Stimulated activated CD4-positive, alpha-beta T cell treated with anti-CD3 and anti-CD28 coated beads, TNF-alpha, amount 100 ng/mL, for 4 hours (primary cell): ENCODE results near the gene PAFAH1B2.

Source experiments
- DNase-seq, 3 experiments: peaks; one replicate each; pipeline ENCODE4 v3.0.0-alpha.2; 2020; ENCODE audit warnings: low read depth in 3 of 3

The PAFAH1B2 gene

DNA sequence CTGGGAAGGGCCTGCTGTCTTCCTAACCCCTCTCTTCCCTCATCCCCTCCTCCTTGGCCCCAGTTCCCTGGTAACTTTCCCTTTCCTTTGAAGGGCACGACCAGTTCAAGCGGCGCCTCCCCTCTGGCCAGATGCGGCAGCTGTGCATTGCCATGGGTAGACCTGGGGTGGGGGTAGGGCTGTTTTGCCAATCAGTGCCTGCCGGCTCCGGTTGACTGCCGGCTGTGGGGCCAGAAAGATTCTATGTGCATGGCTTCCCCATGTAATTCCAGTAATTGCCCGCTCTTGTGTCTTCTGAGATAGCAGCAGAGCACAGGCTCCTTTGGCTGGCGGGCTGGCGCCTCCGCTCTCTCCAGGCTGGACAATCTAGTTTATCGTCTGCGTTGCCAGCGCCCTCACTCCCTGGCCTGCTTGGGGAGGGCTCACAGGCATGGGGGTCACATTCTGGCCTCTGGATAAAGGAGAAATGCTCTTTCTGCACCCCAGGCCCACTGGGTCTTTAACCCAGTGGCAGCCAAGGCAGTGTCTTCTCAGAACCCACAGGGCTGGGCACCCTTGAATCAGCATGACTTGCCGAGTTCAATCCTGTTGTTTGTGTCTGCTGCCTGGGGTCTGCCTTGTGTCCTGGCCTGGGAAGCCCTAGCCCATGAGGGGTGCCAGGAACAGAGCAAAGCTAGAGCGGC is 43.9 kb downstream of the PAFAH1B2 start:
- DNase-seq: no peak

DNA sequence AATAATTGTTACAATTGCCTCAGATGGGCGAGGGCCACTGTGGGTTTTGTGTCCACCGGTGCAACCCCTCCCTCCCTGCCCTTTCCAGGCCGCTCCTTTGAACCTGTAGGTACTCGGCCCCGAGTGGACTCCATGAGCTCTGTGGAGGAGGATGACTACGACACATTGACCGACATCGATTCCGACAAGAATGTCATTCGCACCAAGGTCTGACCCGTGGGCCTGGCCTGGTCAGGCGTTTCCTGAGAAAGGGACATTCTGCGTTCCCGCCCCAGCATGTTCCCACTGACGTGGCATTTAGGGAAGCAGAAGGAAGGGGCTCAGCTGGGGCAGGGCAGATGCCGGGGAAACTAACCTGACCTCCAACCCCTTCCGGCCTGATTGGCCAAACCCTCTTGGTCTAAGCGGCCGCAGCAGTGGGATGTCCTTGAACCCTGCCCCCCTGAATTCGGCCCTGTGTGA is 44.6 kb downstream of the PAFAH1B2 start:
- no peak for DNase-seq

DNA sequence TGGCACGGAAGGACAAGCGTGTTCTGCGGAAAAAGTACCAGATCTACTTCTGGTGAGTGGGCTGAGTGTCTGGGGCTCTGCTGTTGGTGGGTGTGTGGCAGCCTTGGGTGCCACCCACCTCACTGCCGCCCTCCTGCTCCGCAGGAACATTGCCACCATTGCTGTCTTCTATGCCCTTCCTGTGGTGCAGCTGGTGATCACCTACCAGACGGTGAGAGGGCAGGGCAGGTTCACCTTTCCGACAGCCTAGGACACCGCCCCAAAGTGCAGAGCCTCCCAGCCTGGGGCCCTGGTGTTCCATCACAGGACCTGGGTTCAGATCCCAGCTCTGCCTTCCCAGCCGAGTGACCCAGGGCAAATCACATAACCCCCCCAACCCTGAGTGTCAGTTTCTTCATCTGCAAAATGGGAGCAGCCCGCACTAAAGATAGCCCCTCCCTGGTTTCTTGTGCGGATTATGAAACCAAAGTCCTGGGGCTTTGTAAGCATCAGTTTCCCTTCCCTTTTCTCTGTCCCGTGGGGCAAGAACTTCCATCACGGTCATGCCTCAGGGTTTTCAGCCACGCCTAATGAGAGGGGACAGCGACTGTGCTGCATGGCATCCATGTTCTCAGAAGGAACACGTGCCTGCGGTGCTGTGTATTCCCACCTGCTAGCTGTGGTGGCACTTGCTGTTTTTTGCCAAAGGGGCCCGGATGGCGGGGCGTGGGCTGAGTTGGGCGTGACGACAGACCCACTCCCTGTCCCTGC is 45.3 kb downstream of the PAFAH1B2 start:
- DNase-seq: no peak

DNA sequence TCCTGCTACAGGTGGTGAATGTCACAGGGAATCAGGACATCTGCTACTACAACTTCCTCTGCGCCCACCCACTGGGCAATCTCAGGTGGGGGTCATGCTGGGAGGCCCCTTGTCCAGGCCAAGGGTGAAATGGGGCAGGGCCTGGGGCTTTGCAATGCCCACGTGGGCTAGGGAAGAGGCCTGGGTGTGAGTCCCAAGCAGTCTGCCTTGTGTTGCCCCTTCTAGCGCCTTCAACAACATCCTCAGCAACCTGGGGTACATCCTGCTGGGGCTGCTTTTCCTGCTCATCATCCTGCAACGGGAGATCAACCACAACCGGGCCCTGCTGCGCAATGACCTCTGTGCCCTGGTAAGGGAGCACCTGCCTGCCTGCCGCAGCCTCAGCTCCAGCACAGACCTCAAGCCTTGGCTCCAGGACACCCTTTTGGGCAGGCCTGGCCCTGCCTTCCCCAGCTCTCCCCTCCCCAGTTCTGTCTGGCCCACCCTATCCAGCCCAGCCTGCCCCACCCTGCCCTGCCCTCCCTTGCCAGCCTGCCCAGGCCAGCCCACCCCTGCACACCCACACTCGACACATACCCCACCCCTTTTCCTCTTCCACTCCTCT is 46.0 kb downstream of the PAFAH1B2 start:
- no peak for DNase-seq

DNA sequence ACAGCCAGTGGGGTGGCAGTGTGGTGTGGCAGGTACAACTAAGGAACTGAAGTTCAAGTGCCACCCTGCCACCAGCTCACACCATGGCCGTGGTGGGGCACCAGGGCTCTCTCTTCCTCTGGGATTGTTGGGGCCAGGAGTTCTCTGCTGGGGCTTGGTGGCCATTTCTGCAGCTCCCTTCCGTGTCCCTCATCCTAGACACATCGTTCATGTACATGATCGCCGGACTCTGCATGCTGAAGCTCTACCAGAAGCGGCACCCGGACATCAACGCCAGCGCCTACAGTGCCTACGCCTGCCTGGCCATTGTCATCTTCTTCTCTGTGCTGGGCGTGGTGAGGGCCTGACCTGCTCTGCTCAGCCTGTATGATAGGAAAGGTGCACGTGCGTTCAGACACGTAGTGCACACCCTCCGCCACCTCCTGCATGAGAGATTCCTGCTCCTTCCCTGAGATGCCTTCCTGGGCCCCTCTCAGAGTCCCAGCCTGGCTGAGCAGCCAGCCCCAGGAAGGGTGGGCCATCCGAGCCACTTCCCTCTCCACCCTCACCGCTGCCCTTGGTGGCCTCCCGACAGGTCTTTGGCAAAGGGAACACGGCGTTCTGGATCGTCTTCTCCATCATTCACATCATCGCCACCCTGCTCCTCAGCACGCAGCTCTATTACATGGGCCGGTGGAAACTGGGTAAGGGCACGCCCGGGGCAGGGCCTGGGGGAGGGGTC is 47.8 kb downstream of the PAFAH1B2 start:
- DNase-seq: no peak

DNA sequence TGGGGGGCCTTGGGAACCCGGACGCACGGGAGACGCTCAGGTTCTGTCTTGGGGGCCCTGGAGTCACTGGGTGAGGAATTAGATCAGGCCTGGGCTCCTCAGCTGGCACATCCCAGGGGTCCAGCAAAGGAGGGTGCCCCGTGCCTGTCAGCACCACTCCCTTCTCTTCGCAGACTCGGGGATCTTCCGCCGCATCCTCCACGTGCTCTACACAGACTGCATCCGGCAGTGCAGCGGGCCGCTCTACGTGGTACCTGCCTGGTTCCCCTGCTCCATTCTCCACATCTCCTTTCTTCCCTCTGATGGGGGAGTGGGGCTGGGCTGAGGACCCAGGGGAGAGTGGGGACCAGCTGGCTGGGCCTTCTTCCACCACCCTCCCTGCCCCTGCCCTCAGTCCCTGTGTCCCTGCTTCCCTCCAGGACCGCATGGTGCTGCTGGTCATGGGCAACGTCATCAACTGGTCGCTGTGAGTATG is 48.4 kb downstream of the PAFAH1B2 start:
- no peak for DNase-seq

DNA sequence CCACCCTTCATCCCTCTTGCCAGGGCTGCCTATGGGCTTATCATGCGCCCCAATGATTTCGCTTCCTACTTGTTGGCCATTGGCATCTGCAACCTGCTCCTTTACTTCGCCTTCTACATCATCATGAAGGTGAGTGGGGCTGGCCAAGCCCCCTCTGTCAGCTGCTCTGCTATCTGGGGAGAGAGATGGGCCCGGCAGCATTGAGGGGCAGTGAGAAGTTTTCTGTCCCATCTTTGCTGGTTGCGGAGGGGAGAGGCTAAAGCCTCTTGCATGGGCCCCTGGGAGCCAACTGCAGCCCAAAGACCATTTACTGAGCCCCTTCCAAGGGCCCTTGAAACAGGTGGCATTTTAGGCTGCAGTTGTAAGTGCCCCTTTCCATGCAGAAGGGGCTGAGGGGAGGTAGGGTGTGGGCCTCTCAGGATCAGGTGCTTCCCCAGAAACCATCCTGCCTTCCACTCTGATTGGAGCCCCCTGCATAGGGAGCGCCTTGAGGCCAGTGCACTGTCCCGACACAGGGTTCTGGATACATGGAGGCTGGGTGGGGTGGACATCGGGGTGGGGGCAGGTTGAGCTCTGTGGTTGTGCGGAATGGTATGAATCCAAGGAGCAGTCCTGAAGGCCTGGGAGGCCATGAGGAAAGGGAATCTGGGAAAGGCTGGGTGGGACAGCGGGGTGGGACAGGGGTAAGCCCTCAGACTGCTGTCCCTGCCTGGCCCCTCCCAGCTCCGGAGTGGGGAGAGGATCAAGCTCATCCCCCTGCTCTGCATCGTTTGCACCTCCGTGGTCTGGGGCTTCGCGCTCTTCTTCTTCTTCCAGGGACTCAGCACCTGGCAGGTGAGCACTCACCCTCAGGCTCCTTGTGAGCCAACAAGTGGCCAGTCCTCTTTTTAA is 49.3 kb downstream of the PAFAH1B2 start:
- no peak for DNase-seq

DNA sequence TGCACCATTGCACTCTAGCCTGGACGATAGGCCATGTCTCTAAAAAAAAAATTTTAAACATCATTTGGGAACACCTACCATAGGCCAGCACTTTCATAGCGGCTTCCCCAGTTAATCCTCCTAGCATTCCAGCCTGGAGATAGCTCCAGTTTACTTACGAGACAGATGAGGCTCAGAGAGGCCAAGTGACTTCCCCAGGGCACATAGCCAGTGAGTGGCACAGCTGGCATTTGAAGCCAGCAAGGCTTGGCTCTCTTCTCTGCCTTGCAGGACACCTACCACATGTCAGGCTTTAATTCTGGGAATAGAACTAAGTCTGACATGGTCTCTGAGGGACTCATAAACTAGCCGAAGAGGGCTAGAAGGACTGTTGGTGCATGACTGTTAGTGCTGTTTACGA is 50.2 kb downstream of the PAFAH1B2 start:
- no peak for DNase-seq

DNA sequence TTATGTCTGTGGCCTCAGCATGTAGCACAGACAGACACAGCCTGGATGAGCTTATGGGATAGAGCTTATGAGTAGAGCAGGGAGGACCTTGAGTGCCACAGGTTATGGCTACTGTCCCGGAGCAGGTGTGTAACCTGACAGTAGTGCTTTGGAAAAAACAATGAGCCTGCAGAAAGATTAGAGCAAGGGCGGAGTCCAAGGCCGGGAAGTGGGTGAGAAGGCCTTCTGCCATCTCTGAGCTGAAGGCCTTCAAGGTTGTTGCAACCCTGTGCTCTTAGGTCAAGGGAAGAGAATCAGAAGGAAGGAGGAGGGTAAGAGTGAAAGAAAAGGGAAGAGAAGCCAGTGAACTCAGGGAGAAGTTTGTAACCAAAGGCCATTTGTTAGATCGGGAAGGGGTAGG is 51.2 kb downstream of the PAFAH1B2 start:
- no peak for DNase-seq

DNA sequence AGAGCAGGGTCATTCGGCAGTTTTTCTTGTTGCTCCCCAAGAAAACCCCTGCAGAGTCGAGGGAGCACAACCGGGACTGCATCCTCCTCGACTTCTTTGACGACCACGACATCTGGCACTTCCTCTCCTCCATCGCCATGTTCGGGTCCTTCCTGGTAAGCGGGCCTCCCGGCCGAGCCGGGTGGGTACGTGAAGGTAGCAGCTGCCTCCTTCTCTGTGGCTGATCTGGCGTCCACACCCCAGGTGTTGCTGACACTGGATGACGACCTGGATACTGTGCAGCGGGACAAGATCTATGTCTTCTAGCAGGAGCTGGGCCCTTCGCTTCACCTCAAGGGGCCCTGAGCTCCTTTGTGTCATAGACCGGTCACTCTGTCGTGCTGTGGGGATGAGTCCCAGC is 51.7 kb downstream of the PAFAH1B2 start:
- DNase-seq: no peak

DNA sequence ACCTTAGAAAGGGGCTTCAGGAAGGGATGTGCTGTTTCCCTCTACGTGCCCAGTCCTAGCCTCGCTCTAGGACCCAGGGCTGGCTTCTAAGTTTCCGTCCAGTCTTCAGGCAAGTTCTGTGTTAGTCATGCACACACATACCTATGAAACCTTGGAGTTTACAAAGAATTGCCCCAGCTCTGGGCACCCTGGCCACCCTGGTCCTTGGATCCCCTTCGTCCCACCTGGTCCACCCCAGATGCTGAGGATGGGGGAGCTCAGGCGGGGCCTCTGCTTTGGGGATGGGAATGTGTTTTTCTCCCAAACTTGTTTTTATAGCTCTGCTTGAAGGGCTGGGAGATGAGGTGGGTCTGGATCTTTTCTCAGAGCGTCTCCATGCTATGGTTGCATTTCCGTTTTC is 52.9 kb downstream of the PAFAH1B2 start:
- no peak for DNase-seq

DNA sequence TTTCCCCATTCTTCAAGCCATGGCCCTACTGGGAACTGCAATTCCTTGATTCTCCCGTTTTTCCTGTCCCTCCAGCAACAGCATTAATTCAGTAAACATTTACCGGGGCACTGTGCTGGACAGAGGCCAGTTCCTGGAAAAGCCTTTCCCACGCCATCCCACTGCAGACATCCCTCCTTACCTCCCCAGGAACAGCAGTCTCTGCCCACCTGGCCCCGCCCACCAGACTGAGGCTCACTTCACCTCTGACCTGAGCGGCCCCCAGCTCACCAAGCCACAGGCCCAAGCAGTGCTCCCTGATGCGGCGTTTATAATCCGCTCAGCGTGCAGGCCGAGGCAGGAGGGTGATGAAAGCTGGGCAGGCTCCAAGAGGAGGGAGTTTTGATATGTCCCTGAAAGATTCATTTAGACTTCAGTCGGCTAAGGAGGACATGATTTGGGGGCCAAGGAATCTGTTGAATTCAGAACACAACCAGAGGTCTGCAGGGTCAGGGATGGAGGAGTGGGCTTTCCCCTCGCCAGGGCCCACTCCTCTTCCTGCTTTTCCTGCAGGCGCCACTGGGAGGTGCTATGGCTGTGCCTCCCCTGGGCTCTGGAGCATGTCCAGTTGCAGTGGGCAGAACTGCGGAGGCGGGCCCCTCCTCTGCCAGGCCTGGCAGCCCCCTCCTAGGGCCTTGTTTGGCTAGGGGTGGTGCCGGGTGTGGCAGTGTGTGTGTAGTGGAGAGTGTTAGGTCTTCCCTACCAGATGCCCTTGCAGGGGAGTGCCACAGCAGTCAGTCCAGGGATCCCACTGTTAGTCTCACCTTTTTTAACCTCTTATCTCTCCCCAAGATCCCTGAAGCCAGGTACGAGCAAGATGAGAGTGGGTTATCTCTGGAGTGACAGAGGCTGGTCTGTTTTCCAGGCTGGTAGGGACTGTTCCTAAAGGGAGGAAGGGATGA is 53.7 kb downstream of the PAFAH1B2 start:
- no peak for DNase-seq

DNA sequence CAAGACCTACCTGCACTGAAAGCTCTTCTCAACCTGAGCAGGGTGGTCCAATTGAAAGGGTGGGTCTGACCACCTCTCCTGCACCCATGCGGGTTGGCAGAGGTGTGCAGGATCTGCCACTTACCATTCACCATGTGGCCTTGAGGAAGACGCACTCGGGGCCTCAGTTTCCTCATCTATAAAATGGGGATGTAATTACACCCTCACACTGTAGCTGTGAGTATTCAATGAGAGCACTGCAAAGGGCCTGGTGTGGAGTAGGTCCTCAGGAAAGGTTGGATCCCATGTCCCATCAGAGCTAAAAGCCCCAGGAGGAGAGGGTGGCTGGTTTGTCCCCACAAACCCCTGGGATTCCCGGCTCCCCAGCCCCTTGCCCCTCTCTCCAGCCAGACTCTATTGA is 54.5 kb downstream of the PAFAH1B2 start:
- DNase-seq: no peak

DNA sequence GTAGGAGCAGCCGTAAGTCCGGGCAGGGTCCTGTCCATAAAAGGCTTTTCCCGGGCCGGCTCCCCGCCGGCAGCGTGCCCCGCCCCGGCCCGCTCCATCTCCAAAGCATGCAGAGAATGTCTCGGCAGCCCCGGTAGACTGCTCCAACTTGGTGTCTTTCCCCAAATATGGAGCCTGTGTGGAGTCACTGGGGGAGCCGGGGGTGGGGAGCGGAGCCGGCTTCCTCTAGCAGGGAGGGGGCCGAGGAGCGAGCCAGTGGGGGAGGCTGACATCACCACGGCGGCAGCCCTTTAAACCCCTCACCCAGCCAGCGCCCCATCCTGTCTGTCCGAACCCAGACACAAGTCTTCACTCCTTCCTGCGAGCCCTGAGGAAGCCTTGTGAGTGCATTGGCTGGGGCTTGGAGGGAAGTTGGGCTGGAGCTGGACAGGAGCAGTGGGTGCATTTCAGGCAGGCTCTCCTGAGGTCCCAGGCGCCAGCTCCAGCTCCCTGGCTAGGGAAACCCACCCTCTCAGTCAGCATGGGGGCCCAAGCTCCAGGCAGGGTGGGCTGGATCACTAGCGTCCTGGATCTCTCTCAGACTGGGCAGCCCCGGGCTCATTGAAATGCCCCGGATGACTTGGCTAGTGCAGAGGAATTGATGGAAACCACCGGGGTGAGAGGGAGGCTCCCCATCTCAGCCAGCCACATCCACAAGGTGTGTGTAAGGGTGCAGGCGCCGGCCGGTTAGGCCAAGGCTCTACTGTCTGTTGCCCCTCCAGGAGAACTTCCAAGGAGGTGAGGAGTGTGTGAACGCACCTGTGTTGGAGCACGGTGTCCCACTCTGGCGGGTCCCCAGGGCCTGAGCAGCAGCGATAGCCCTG is 55.2 kb downstream of the PAFAH1B2 start, which contains the start of gene TAGLN:
TSS of gene TAGLN (plus strand) at position 318 of the 863 bp plus-strand sequence. CDS start 3,644 bp downstream, outside the sequence.
- DNase-seq: no peak

DNA sequence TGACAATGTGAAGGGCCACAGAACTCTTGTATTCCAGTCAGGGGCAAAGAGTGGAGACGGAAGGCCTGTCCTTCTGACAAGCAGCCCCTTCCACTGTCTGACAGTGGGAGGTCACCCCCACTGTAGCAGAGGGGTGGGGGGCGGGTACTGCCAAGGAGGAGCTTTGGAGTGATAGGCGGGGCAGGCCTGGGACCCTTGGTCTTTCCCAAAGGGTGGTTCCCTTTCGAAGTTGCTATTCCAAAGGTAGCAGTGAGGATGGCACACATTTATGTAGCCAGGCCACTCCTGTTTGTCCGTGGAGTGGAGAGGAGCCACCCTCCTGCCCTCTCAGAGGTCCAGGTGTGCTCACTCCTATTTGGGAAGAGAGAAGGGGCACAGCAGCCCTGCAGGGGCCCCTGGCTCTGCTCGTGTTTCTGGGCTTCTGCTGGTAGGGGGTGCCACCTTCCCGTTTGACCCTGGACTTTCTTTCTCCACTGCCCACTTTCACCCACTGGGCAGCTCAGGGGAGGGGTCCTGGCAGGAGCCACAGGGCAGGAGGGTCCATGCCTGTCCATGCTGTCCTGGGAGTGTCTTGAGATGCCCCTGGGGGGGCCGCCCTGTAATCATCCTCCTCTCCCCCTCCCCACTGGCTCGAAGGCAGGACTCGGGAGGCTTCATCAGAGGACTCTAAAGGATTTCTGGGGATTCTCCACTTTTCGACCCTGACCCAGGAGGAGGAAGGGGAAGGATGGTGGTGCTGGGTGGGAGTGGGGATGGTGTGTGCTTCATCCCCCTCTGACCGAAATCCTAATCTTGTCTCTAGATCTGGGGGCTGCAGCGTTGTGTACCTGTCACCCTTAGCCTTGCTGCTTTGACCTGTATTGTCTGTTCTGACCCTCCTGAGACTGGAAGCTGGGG is 56.1 kb downstream of the PAFAH1B2 start:
- DNase-seq: no peak

DNA sequence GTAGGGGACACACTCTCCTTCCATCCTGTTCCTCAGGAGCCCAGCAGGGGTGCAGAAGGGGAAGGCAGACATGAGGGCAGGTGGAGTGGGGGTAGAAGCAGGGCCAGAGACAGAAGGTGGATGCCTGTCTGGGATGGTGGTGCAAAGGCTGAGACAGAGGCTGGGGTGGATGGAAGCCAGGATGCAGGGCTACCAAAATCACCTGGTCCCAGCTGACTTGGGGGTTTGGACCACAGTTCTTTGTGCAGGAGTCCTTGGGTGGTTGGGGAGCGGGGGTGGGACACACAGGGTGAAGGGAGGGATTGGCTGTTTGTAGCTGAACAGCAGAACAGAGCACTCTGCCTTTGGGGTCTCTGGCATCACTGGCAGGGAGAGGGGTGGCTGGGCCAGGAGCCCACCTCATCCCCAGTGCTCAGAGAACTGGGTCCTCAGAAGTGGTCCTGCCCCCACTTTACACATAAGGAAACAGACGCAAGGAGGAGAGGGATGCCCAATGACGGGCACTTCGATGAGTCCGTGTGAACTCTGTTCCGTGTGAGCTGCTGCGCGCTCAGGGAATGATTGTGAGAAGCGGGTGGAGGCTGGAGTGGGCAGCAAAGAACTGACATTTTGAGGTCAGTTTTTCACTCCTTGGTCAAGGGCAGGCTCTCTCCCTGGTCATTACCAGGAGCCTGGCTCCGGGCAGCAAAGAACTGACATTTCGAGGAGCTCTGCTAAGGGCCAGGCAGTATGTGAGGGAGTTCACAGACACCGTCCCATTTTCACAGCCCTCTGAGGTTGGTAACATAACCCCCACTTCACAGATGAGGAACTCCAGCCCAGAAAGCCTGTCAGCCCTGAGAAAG is 56.9 kb downstream of the PAFAH1B2 start:
- DNase-seq: no peak
